RWPE1 (cell line): ENCODE results near the gene SP110.
"Not testable (repeated sequence)": the region's sequence is repeated elsewhere in the genome, so short reads cannot be mapped to it uniquely, and the experiment has no call there.

Source experiments
- CTCF ChIA-PET: fragments of 350-600 bp; sonication (Branson Sonifier 250); formaldehyde crosslinking; extraction: SDS; loops from one replicate; lab custom pipeline; 2021; lab: Yijun Ruan, JAX
- POLR2A ChIA-PET: fragments of 400-600 bp; formaldehyde crosslinking; extraction: SDS; loops from one replicate; lab custom pipeline; 2020; ENCODE audit warnings: antibody characterized with exemption; ENCODE audit not compliant: low non-redundant PET; lab: Yijun Ruan, JAX
- DNase-seq: peaks from one replicate; pipeline ENCODE4 v3.0.0; 2012; ENCODE audit warnings: low spot score
- H3K27ac ChIP-seq: fragments of 450-650 bp; 2 replicates; pipeline ENCODE4 v1.5.1; 2017
- CTCF ChIP-seq: fragments of 450-650 bp; conservative IDR thresholded peaks from 2 replicates; pipeline ENCODE4 v1.5.1; 2017; ENCODE audit warnings: low read depth, mild to moderate bottlenecking

Gene SP110

GRCh38 chr2:230219419-230220331 lies at the start of gene SP110:
SP110 (minus strand) TSS chr2:230219984; CDS start chr2:230216927, 3,057 bp downstream.
- CTCF ChIA-PET: interaction anchor here (0.8 kb wide), 1 partner anchor 47 kb away, joined by 3 read pairs; no protein-coding TSS in a partner anchor
- DNase-seq: peak; percentile 90
- peak within 1 kb of the TSS; percentile 79 for H3K27ac ChIP-seq

GRCh38 chr2:230268606-230269243 lies 48.9 kb upstream of the SP110 start:
- no peak for TF ChIP-seq CTCF
- ChIA-PET POLR2A (no interaction called here), CTCF (no interaction called here)
- DNase-seq: no peak
- no peak overlapping the region for H3K27ac ChIP-seq

More at GRCh38 chr2:230219419-230220331, at the start of gene SP110:
- TF ChIP-seq CTCF: no peak
- POLR2A ChIA-PET: interaction anchor here (0.6 kb wide), 1 partner anchor 87 kb away, joined by 3 read pairs; no protein-coding TSS in a partner anchor

GRCh38 chr2:230267556-230267955 lies 47.8 kb upstream of the SP110 start:
- no peak for DNase-seq
- H3K27ac ChIP-seq: no peak overlapping the region
- CTCF ChIA-PET: interaction anchor here (0.6 kb wide), 1 partner anchor 10 kb away, joined by 3 read pairs; no protein-coding TSS in a partner anchor
- POLR2A ChIA-PET: no interaction called here
- no peak for TF ChIP-seq CTCF

- no peak overlapping the region for H3K27ac ChIP-seq
- TF ChIP-seq CTCF: no peak
- DNase-seq: no peak
- CTCF ChIA-PET: interaction anchor here (0.6 kb wide), 1 partner anchor 10 kb away, joined by 3 read pairs; no protein-coding TSS in a partner anchor
- POLR2A ChIA-PET: no interaction called here
Measured at GRCh38 chr2:230267059-230267458, 47.3 kb upstream of the SP110 start.

- no peak for DNase-seq
- ChIA-PET CTCF (interaction anchor here (0.6 kb wide), 1 partner anchor 11 kb away, joined by 3 read pairs; no protein-coding TSS in a partner anchor), POLR2A (no interaction called here)
- TF ChIP-seq CTCF: no peak
- no peak overlapping the region for H3K27ac ChIP-seq
Measured at GRCh38 chr2:230266638-230267037, 46.9 kb upstream of the SP110 start.

- POLR2A ChIA-PET, CTCF ChIA-PET, H3K27ac ChIP-seq: not testable (repeated sequence)
- peak; percentile 19 for DNase-seq
Measured at GRCh38 chr2:230264945-230265344, 45.2 kb upstream of the SP110 start.
